Gastroesophageal sphincter (tissue), 3 donors: Measurements from ENCODE around the gene MET.

ENCODE experiments used
- CTCF ChIP-seq, 4 experiments: fragments of 200-600 bp in 2 of 4; fragments of 450-650 bp in 2 of 4; sonication (generic) in 1 of 4; IDR thresholded peaks; one replicate each; pipeline ENCODE4 v1.5.1; 2017 to 2019; ENCODE audit warnings: antibody characterized with exemption in 4 of 4, mild to moderate bottlenecking in 2 of 4, moderate library complexity in 2 of 4
- EP300 ChIP-seq: sonication (generic); formaldehyde crosslinking; IDR thresholded peaks from one replicate; pipeline ENCODE4 v1.6.1; 2017; ENCODE audit warnings: antibody characterized with exemption, mild to moderate bottlenecking
- POLR2A ChIP-seq, 2 donors: fragments of 450-650 bp; IDR thresholded peaks; one replicate each; pipeline ENCODE4 v1.6.1; 2017; ENCODE audit warnings: antibody characterized with exemption in 2 of 2, mild to moderate bottlenecking in 2 of 2, moderate library complexity in 1 of 2
- POLR2AphosphoS5 ChIP-seq: sonication (generic); formaldehyde crosslinking; IDR thresholded peaks from one replicate; pipeline ENCODE4 v1.6.1; 2017; ENCODE audit warnings: antibody characterized with exemption

GRCh38 chr7:116815041-116815440 lies 143.0 kb downstream of the MET start:
- TF ChIP-seq POLR2A (IDR thresholded peaks at IDR 0.05): no peak
- TF ChIP-seq CTCF (IDR thresholded peaks at IDR 0.05): no peak
- no peak for TF ChIP-seq POLR2AphosphoS5
- TF ChIP-seq EP300: no peak
